ENCODE measurements around the gene NAALADL2.
"Not testable (repeated sequence)": the region's sequence is repeated elsewhere in the genome, so short reads cannot be mapped to it uniquely, and the experiment has no call there.

GRCh38 chr3:175528693-175529092 lies 669.6 kb downstream of the NAALADL2 start:
- not testable (repeated sequence) for TF ChIP-seq ELF4 (CRISPR knock-in tag; IDR thresholded peaks at IDR 0.05); SIN3A (IDR thresholded peaks at IDR 0.05; ENCODE audit: borderline replicate concordance in 2 of 2, control insufficient read depth in 1 of 2, low read depth in 2 of 2, low read length in 2 of 2); ARHGAP35 (IDR thresholded peaks at IDR 0.05; ENCODE audit: partially characterized antibody); EP300 (IDR thresholded peaks at IDR 0.05; ENCODE audit: low read length); POLR2AphosphoS2 (IDR thresholded peaks at IDR 0.05; ENCODE audit: low read length); CTCF (IDR thresholded peaks at IDR 0.05 in 2 of 3, conservative IDR thresholded peaks at IDR 0.05 in 1 of 3; ENCODE audit: insufficient read depth in 2 of 3, low read depth in 1 of 3, low read length in 3 of 3); DPF2 (IDR thresholded peaks at IDR 0.05); CHD2 (IDR thresholded peaks at IDR 0.05; ENCODE audit: low read depth, low read length); CC2D1A (IDR thresholded peaks at IDR 0.05); MAFF (IDR thresholded peaks at IDR 0.05; ENCODE audit: low read length)
